HG02763 (cell line): ENCODE data around the gene HEXIM1.

ENCODE experiments used
- ATAC-seq: cut with Tn5 transposase; IDR thresholded peaks from one replicate; pipeline ENCODE4 v1.9.1; 2021; ENCODE audit warnings: mild to moderate bottlenecking, moderate library complexity; ENCODE audit not compliant: unreplicated experiment

The HEXIM1 gene

GRCh38 chr17:45168991-45169752 lies 20.9 kb downstream of the HEXIM1 start:
- no peak for ATAC-seq

- no peak for ATAC-seq
Measured at GRCh38 chr17:45170280-45170930, 22.1 kb downstream of the HEXIM1 start.

GRCh38 chr17:45170931-45171337 lies 22.7 kb downstream of the HEXIM1 start:
- no peak for ATAC-seq

- no peak for ATAC-seq
Measured at GRCh38 chr17:45171338-45172231, 23.3 kb downstream of the HEXIM1 start.

- ATAC-seq = no peak
Measured at GRCh38 chr17:45172232-45172540, 23.9 kb downstream of the HEXIM1 start.

- peak; percentile 53 for ATAC-seq
Measured at GRCh38 chr17:45172541-45173286, 24.4 kb downstream of the HEXIM1 start.

GRCh38 chr17:45175759-45176115 lies 27.5 kb downstream of the HEXIM1 start:
- ATAC-seq = no peak

- ATAC-seq = no peak
Measured at GRCh38 chr17:45177563-45177962, 29.3 kb downstream of the HEXIM1 start.

GRCh38 chr17:45184144-45184543 lies 35.9 kb downstream of the HEXIM1 start:
- no peak for ATAC-seq

- no peak for ATAC-seq
Measured at GRCh38 chr17:45186801-45187354, 38.6 kb downstream of the HEXIM1 start.

GRCh38 chr17:45189009-45189408 lies 40.7 kb downstream of the HEXIM1 start:
- no peak for ATAC-seq

- ATAC-seq = no peak
Measured at GRCh38 chr17:45190503-45191255, 42.4 kb downstream of the HEXIM1 start.

- no peak for ATAC-seq
Measured at GRCh38 chr17:45195424-45195823, 47.1 kb downstream of the HEXIM1 start.

GRCh38 chr17:45197108-45197507 lies 48.8 kb downstream of the HEXIM1 start:
- ATAC-seq = no peak

- peak; percentile 76 for ATAC-seq
Measured at GRCh38 chr17:45197555-45198334, 49.5 kb downstream of the HEXIM1 start.

- ATAC-seq = no peak
Measured at GRCh38 chr17:45200701-45201100, 52.4 kb downstream of the HEXIM1 start.

- ATAC-seq = no peak
Measured at GRCh38 chr17:45201457-45201856, 53.2 kb downstream of the HEXIM1 start.
